Muscle layer of colon (tissue), 2 donors: ENCODE data around the gene PTPRB.

Experiments used
- H3K27ac ChIP-seq: one replicate; pipeline ENCODE4 v1.7.0; 2013; ENCODE audit warnings: low read depth, mild to moderate bottlenecking, low read length, moderate library complexity
- H3K27me3 ChIP-seq, 2 donors: one replicate each; pipeline ENCODE4 v1.7.0; 2013; ENCODE audit warnings: low read length in 2 of 2, mild to moderate bottlenecking in 2 of 2; ENCODE audit not compliant: insufficient read depth in 2 of 2, control insufficient read depth in 1 of 2
- H3K36me3 ChIP-seq: one replicate; pipeline ENCODE4 v1.7.0; 2013; ENCODE audit warnings: mild to moderate bottlenecking, low read length; ENCODE audit not compliant: insufficient read depth
- H3K4me1 ChIP-seq: one replicate; pipeline ENCODE4 v1.7.0; 2013; ENCODE audit warnings: mild to moderate bottlenecking, low read length; ENCODE audit not compliant: insufficient read depth
- H3K4me3 ChIP-seq, 2 donors: one replicate each; pipeline ENCODE4 v1.7.0; 2013; ENCODE audit warnings: low read length in 2 of 2, low read depth in 1 of 2, mild to moderate bottlenecking in 1 of 2, moderate library complexity in 1 of 2
- H3K9ac ChIP-seq: one replicate; pipeline ENCODE4 v1.7.0; 2013; ENCODE audit warnings: low read length
- H3K9me3 ChIP-seq: one replicate; pipeline ENCODE4 v1.7.0; 2013; ENCODE audit warnings: mild to moderate bottlenecking, low read length
- donor health status: abdominal sarcoma.
- donor health status: Adenocarcinoma of cecum.

The PTPRB gene

GRCh38 chr12:70637303-70638085 is at the start of gene PTPRB:
TSS of gene PTPRB (minus strand) at chr12:70637429. CDS start at chr12:70637395, 34 bp downstream.
- no peaks in the 10 kb centered on the region for H3K9me3 ChIP-seq
- H3K9ac ChIP-seq: no peak within 1 kb of the TSS
- no peak within 1 kb of the TSS for H3K27ac ChIP-seq
- H3K4me3 ChIP-seq: no peak within 1 kb of the TSS
- H3K4me1 ChIP-seq: no peaks in the 10 kb centered on the region
- H3K36me3 ChIP-seq: no peaks in the 10 kb centered on the region
- no peaks in the 10 kb centered on the region for H3K27me3 ChIP-seq

- Histone ChIP-seq H3K27ac (no peak overlapping the region), H3K4me3 (no peak overlapping the region), H3K36me3 (no peaks in the 10 kb centered on the region), H3K4me1 (no peaks in the 10 kb centered on the region), H3K9me3 (no peaks in the 10 kb centered on the region), H3K27me3 (no peaks in the 10 kb centered on the region), H3K9ac (no peak overlapping the region)
Measured at GRCh38 chr12:70686907-70687306, 49.7 kb upstream of the PTPRB start.

GRCh38 chr12:70686299-70686698 is 49.1 kb upstream of the PTPRB start:
- H3K9ac ChIP-seq: no peak overlapping the region
- no peaks in the 10 kb centered on the region for H3K36me3 ChIP-seq
- no peaks in the 10 kb centered on the region for H3K27me3 ChIP-seq
- H3K27ac ChIP-seq: no peak overlapping the region
- no peaks in the 10 kb centered on the region for H3K4me1 ChIP-seq
- H3K4me3 ChIP-seq: no peak overlapping the region
- H3K9me3 ChIP-seq: no peaks in the 10 kb centered on the region

GRCh38 chr12:70683976-70684375 is 46.7 kb upstream of the PTPRB start:
- no peaks in the 10 kb centered on the region for H3K36me3 ChIP-seq
- no peak overlapping the region for H3K4me3 ChIP-seq
- no peaks in the 10 kb centered on the region for H3K4me1 ChIP-seq
- no peaks in the 10 kb centered on the region for H3K27me3 ChIP-seq
- no peak overlapping the region for H3K27ac ChIP-seq
- no peak overlapping the region for H3K9ac ChIP-seq
- H3K9me3 ChIP-seq: no peaks in the 10 kb centered on the region

GRCh38 chr12:70671698-70672097 is 34.5 kb upstream of the PTPRB start:
- no peaks in the 10 kb centered on the region for H3K4me1 ChIP-seq
- H3K4me3 ChIP-seq: no peak overlapping the region
- H3K9me3 ChIP-seq: no peaks in the 10 kb centered on the region
- H3K9ac ChIP-seq: no peak overlapping the region
- H3K36me3 ChIP-seq: no peaks in the 10 kb centered on the region
- no peaks in the 10 kb centered on the region for H3K27me3 ChIP-seq
- no peak overlapping the region for H3K27ac ChIP-seq

- no peaks in the 10 kb centered on the region for H3K27me3 ChIP-seq
- H3K4me1 ChIP-seq: no peaks in the 10 kb centered on the region
- no peak overlapping the region for H3K4me3 ChIP-seq
- H3K36me3 ChIP-seq: no peaks in the 10 kb centered on the region
- H3K9me3 ChIP-seq: no peaks in the 10 kb centered on the region
- no peak overlapping the region for H3K27ac ChIP-seq
- H3K9ac ChIP-seq: no peak overlapping the region
Measured at GRCh38 chr12:70670948-70671347, 33.7 kb upstream of the PTPRB start.

GRCh38 chr12:70667253-70667652 is 30.0 kb upstream of the PTPRB start:
- no peaks in the 10 kb centered on the region for H3K9me3 ChIP-seq
- no peak overlapping the region for H3K4me3 ChIP-seq
- H3K4me1 ChIP-seq: no peaks in the 10 kb centered on the region
- no peaks in the 10 kb centered on the region for H3K27me3 ChIP-seq
- H3K36me3 ChIP-seq: no peaks in the 10 kb centered on the region
- no peak overlapping the region for H3K27ac ChIP-seq
- H3K9ac ChIP-seq: no peak overlapping the region

- H3K4me1 ChIP-seq: no peaks in the 10 kb centered on the region
- H3K9ac ChIP-seq: no peak overlapping the region
- H3K4me3 ChIP-seq: no peak overlapping the region
- no peaks in the 10 kb centered on the region for H3K27me3 ChIP-seq
- no peaks in the 10 kb centered on the region for H3K36me3 ChIP-seq
- no peak overlapping the region for H3K27ac ChIP-seq
- H3K9me3 ChIP-seq: no peaks in the 10 kb centered on the region
Measured at GRCh38 chr12:70666364-70666763, 29.1 kb upstream of the PTPRB start.

- no peaks in the 10 kb centered on the region for H3K36me3 ChIP-seq
- no peaks in the 10 kb centered on the region for H3K9me3 ChIP-seq
- H3K27me3 ChIP-seq: no peaks in the 10 kb centered on the region
- H3K9ac ChIP-seq: no peak overlapping the region
- no peaks in the 10 kb centered on the region for H3K4me1 ChIP-seq
- no peak overlapping the region for H3K27ac ChIP-seq
- no peak overlapping the region for H3K4me3 ChIP-seq
Measured at GRCh38 chr12:70664465-70664881, 27.2 kb upstream of the PTPRB start.

GRCh38 chr12:70663838-70664237 is 26.6 kb upstream of the PTPRB start:
- H3K27me3 ChIP-seq: no peaks in the 10 kb centered on the region
- H3K4me3 ChIP-seq: no peak overlapping the region
- no peaks in the 10 kb centered on the region for H3K36me3 ChIP-seq
- no peak overlapping the region for H3K9ac ChIP-seq
- H3K9me3 ChIP-seq: no peaks in the 10 kb centered on the region
- H3K27ac ChIP-seq: no peak overlapping the region
- H3K4me1 ChIP-seq: no peaks in the 10 kb centered on the region

- no peaks in the 10 kb centered on the region for H3K27me3 ChIP-seq
- H3K9ac ChIP-seq: no peak overlapping the region
- no peaks in the 10 kb centered on the region for H3K4me1 ChIP-seq
- H3K4me3 ChIP-seq: no peak overlapping the region
- H3K36me3 ChIP-seq: no peaks in the 10 kb centered on the region
- no peaks in the 10 kb centered on the region for H3K9me3 ChIP-seq
- H3K27ac ChIP-seq: no peak overlapping the region
Measured at GRCh38 chr12:70661466-70662161, 24.4 kb upstream of the PTPRB start.
